ENCODE results near the gene ANKUB1.

The ANKUB1 gene

GRCh38 chr3:149770246-149770645 is 22.1 kb downstream of the ANKUB1 start:
- H2AFZ ChIP-seq (ENCODE audit: low read depth): no peak overlapping the region

GRCh38 chr3:149768704-149769103 is 23.6 kb downstream of the ANKUB1 start:
- H3K9ac ChIP-seq: no peak overlapping the region
- no peak overlapping the region for H2AFZ ChIP-seq (ENCODE audit: low read depth)
- no peaks in the 10 kb centered on the region for H3K27me3 ChIP-seq (ENCODE audit: insufficient read depth, low read depth)
- no peak overlapping the region for H3K4me2 ChIP-seq
- H3K4me3 ChIP-seq (IDR thresholded peaks at IDR 0.05; ENCODE audit: insufficient read depth, low read depth, low read length): no peak overlapping the region
- no peaks in the 10 kb centered on the region for H3K36me3 ChIP-seq (ENCODE audit: insufficient read depth)
- H4K20me1 ChIP-seq (ENCODE audit: insufficient read depth): no peaks in the 10 kb centered on the region
- no peaks in the 10 kb centered on the region for H3K79me2 ChIP-seq (ENCODE audit: insufficient read depth, low read depth)
- no peak for TF ChIP-seq CTCF (conservative IDR thresholded peaks at IDR 0.05; ENCODE audit: low read depth, low read length)
- H3K4me1 ChIP-seq (ENCODE audit: low read depth, poor library complexity, severe bottlenecking): no peaks in the 10 kb centered on the region
- no peak overlapping the region for H3K27ac ChIP-seq

More at GRCh38 chr3:149770246-149770645, 22.1 kb downstream of the ANKUB1 start:
- Histone ChIP-seq H3K27me3 (ENCODE audit: insufficient read depth, low read depth) (no peaks in the 10 kb centered on the region), H3K27ac (no peak overlapping the region), H4K20me1 (ENCODE audit: insufficient read depth) (no peaks in the 10 kb centered on the region), H3K4me2 (no peak overlapping the region), H3K36me3 (ENCODE audit: insufficient read depth) (no peaks in the 10 kb centered on the region), H3K4me3 (IDR thresholded peaks at IDR 0.05; ENCODE audit: insufficient read depth, low read depth, low read length) (no peak overlapping the region), H3K9ac (no peak overlapping the region), H3K79me2 (ENCODE audit: insufficient read depth, low read depth) (no peaks in the 10 kb centered on the region), H3K4me1 (ENCODE audit: low read depth, poor library complexity, severe bottlenecking) (no peaks in the 10 kb centered on the region)
- TF ChIP-seq CTCF (conservative IDR thresholded peaks at IDR 0.05; ENCODE audit: low read depth, low read length): no peak

- no peaks in the 10 kb centered on the region for H3K79me2 ChIP-seq (ENCODE audit: insufficient read depth, low read depth)
- H3K9ac ChIP-seq: no peak overlapping the region
- H2AFZ ChIP-seq (ENCODE audit: low read depth): no peak overlapping the region
- H3K4me2 ChIP-seq: no peak overlapping the region
- no peak overlapping the region for H3K4me3 ChIP-seq (IDR thresholded peaks at IDR 0.05; ENCODE audit: insufficient read depth, low read depth, low read length)
- TF ChIP-seq CTCF (conservative IDR thresholded peaks at IDR 0.05; ENCODE audit: low read depth, low read length): no peak
- no peaks in the 10 kb centered on the region for H3K36me3 ChIP-seq (ENCODE audit: insufficient read depth)
- H3K27ac ChIP-seq: no peak overlapping the region
- H3K27me3 ChIP-seq (ENCODE audit: insufficient read depth, low read depth): no peaks in the 10 kb centered on the region
- no peaks in the 10 kb centered on the region for H4K20me1 ChIP-seq (ENCODE audit: insufficient read depth)
- no peaks in the 10 kb centered on the region for H3K4me1 ChIP-seq (ENCODE audit: low read depth, poor library complexity, severe bottlenecking)
Measured at GRCh38 chr3:149767720-149768119, 24.6 kb downstream of the ANKUB1 start.

GRCh38 chr3:149765762-149766334 is 26.5 kb downstream of the ANKUB1 start:
- Histone ChIP-seq H3K27me3 (ENCODE audit: insufficient read depth, low read depth) (no peaks in the 10 kb centered on the region), H3K27ac (no peak overlapping the region), H4K20me1 (ENCODE audit: insufficient read depth) (no peaks in the 10 kb centered on the region), H3K36me3 (ENCODE audit: insufficient read depth) (no peaks in the 10 kb centered on the region), H3K4me3 (IDR thresholded peaks at IDR 0.05; ENCODE audit: insufficient read depth, low read depth, low read length) (no peak overlapping the region), H3K9ac (no peak overlapping the region), H3K4me1 (ENCODE audit: low read depth, poor library complexity, severe bottlenecking) (no peaks in the 10 kb centered on the region), H3K79me2 (ENCODE audit: insufficient read depth, low read depth) (no peaks in the 10 kb centered on the region), H2AFZ (ENCODE audit: low read depth) (no peak overlapping the region), H3K4me2 (no peak overlapping the region)
- TF ChIP-seq CTCF (conservative IDR thresholded peaks at IDR 0.05; ENCODE audit: low read depth, low read length): peak; percentile 46; the same call in 1 of the 2 replicates

Measured in KMS-11 (cell line).